GM06990 (cell line): ENCODE measurements around the gene KRTDAP.

Experiments used
- DNase-seq: peaks from one replicate; pipeline ENCODE4 v3.0.0-alpha.2; 2011; ENCODE audit not compliant: insufficient read length; ENCODE audit errors: extremely low read depth
- H3K27me3 ChIP-seq: replicated peaks from 2 replicates; pipeline ENCODE4 v1.6.0; 2011; ENCODE audit warnings: low read length; ENCODE audit not compliant: control insufficient read depth, insufficient read depth
- H3K36me3 ChIP-seq: 2 replicates; pipeline ENCODE4 v1.5.1; 2011; ENCODE audit warnings: low read length; ENCODE audit not compliant: control insufficient read depth, insufficient read depth
- H3K4me3 ChIP-seq: replicated peaks from 2 replicates; pipeline ENCODE4 v1.5.1; 2011; ENCODE audit warnings: low read depth, mild to moderate bottlenecking, control low read depth, low read length
- TF ChIP-seq, protein P1 (sequence below): IDR thresholded peaks from 2 replicates; pipeline ENCODE4 v1.5.1; 2011; ENCODE audit warnings: low read length, control low read depth, mild to moderate bottlenecking, inconsistent platforms; ENCODE audit not compliant: insufficient read depth, poor library complexity, severe bottlenecking

KRTDAP gene

DNA sequence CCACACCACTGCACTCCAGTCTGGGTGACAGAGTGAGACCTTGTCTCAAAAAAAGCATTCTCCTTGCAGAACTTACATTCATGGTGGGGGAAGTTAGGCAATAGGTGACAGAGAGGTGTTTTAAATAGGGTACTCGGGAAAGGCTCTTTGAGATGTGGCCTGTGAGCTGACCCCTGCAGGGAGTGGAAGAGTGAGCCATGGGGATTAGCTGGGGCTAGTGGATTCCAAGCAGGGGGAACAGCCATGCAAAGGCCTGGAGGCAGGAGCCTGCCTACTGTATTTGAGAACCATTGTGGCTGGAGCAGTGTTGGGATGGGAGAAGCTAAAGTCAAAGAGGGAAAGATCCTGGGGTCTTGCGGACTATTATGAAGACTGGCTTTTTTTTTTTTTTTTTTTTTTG is 27.1 kb upstream of the KRTDAP start:
- Histone ChIP-seq H3K4me3 (no peak overlapping the region), H3K27me3 (no peaks in the 10 kb centered on the region; the same call in 1 of the 2 replicates), H3K36me3 (no peaks in the 10 kb centered on the region)
- no peak for DNase-seq
- TF ChIP-seq, protein P1, sequence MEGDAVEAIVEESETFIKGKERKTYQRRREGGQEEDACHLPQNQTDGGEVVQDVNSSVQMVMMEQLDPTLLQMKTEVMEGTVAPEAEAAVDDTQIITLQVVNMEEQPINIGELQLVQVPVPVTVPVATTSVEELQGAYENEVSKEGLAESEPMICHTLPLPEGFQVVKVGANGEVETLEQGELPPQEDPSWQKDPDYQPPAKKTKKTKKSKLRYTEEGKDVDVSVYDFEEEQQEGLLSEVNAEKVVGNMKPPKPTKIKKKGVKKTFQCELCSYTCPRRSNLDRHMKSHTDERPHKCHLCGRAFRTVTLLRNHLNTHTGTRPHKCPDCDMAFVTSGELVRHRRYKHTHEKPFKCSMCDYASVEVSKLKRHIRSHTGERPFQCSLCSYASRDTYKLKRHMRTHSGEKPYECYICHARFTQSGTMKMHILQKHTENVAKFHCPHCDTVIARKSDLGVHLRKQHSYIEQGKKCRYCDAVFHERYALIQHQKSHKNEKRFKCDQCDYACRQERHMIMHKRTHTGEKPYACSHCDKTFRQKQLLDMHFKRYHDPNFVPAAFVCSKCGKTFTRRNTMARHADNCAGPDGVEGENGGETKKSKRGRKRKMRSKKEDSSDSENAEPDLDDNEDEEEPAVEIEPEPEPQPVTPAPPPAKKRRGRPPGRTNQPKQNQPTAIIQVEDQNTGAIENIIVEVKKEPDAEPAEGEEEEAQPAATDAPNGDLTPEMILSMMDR, result no peak

DNA sequence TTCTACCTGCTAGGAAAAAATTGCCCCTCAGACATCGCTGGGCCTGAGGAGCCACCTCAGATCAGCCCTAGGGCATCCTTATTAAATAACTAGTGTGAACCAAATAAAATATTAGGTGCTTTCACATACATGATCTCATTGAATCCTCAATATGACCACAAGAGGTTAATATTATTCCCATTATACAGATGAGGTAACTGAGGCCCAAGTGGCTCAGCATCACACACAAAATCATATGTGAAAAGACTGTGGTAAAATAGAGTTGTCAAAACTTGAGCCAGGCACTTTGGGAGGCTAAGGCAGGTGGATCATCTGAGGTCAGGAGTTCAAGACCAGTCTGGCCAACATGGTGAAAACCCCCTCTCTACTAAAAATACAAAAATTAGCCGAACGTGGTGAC is 26.0 kb upstream of the KRTDAP start:
- TF ChIP-seq, protein P1, result no peak
- H3K36me3 ChIP-seq, result no peaks in the 10 kb centered on the region
- H3K27me3 ChIP-seq, result no peaks in the 10 kb centered on the region; the same call in 1 of the 2 replicates
- no peak for DNase-seq
- H3K4me3 ChIP-seq, result no peak overlapping the region

GRCh38 chr19:35514282-35514809 is 24.1 kb upstream of the KRTDAP start:
- no peaks in the 10 kb centered on the region; the same call in 1 of the 2 replicates for H3K27me3 ChIP-seq
- TF ChIP-seq, protein P1, result no peak
- DNase-seq, result no peak
- no peaks in the 10 kb centered on the region for H3K36me3 ChIP-seq
- no peak overlapping the region for H3K4me3 ChIP-seq

GRCh38 chr19:35513628-35514281 is 23.5 kb upstream of the KRTDAP start, which contains the start of gene DMKN:
DMKN (minus strand) TSS chr19:35513649; CDS start chr19:35513475, 174 bp downstream.
- TF ChIP-seq, protein P1, result no peak
- no peak within 1 kb of the TSS for H3K4me3 ChIP-seq
- no peaks in the 10 kb centered on the region for H3K36me3 ChIP-seq
- no peaks in the 10 kb centered on the region; the same call in 1 of the 2 replicates for H3K27me3 ChIP-seq
- no peak for DNase-seq

- Histone ChIP-seq H3K4me3 (no peak overlapping the region), H3K27me3 (no peaks in the 10 kb centered on the region; the same call in 1 of the 2 replicates), H3K36me3 (no peaks in the 10 kb centered on the region)
- no peak for DNase-seq
- TF ChIP-seq, protein P1, result no peak
These were observed 22.8 kb upstream of the KRTDAP start for GRCh38 chr19:35512831-35513627.
